Stimulated activated CD8-positive, alpha-beta memory T cell treated with anti-CD3 and anti-CD28 coated beads, Interleukin-7, amount 100 ng/mL, for 4 hours (primary cell): ENCODE results near the gene NAAA.
"Not testable (repeated sequence)": the region's sequence is repeated elsewhere in the genome, so short reads cannot be mapped to it uniquely, and the experiment has no call there.

Experiments
- DNase-seq, 2 donors: peaks; one replicate each; pipeline ENCODE4 v3.0.0-alpha.2; 2020; ENCODE audit warnings: low read depth in 2 of 2

NAAA gene

GRCh38 chr4:75919920-75920319 is 20.9 kb downstream of the NAAA start:
- DNase-seq, result no peak

GRCh38 chr4:75916091-75916661 is 24.6 kb downstream of the NAAA start:
- no peak for DNase-seq

GRCh38 chr4:75912968-75913367 is 27.8 kb downstream of the NAAA start:
- no peak for DNase-seq

- not testable (repeated sequence) for DNase-seq
These were observed 30.0 kb downstream of the NAAA start for GRCh38 chr4:75910831-75911230.

- DNase-seq, result no peak
These were observed 31.4 kb downstream of the NAAA start for GRCh38 chr4:75909405-75909804.

- DNase-seq, result no peak
These were observed 32.3 kb downstream of the NAAA start for GRCh38 chr4:75908555-75908954.

GRCh38 chr4:75907966-75908365 is 32.8 kb downstream of the NAAA start:
- no peak for DNase-seq

GRCh38 chr4:75904076-75904475 is 36.7 kb downstream of the NAAA start:
- no peak for DNase-seq

GRCh38 chr4:75902352-75902751 is 38.5 kb downstream of the NAAA start, which contains the start of gene PPEF2:
PPEF2 (minus strand) TSS chr4:75902452; CDS start chr4:75896325, 6,127 bp downstream.
- DNase-seq, result no peak

- no peak for DNase-seq
These were observed 42.3 kb downstream of the NAAA start for GRCh38 chr4:75898536-75898935.

GRCh38 chr4:75895744-75896314 is 45.0 kb downstream of the NAAA start:
- DNase-seq, result no peak

- no peak for DNase-seq
These were observed 48.3 kb downstream of the NAAA start for GRCh38 chr4:75892508-75892907.

GRCh38 chr4:75891611-75892010 is 49.2 kb downstream of the NAAA start:
- no peak for DNase-seq

- DNase-seq, result no peak
These were observed 51.1 kb downstream of the NAAA start for GRCh38 chr4:75889537-75890199.

- no peak for DNase-seq
These were observed 54.7 kb downstream of the NAAA start for GRCh38 chr4:75886104-75886503.

- no peak for DNase-seq
These were observed 59.3 kb downstream of the NAAA start for GRCh38 chr4:75881476-75881875.

GRCh38 chr4:75880278-75880677 is 60.5 kb downstream of the NAAA start:
- DNase-seq, result no peak

GRCh38 chr4:75878246-75878756 is 62.5 kb downstream of the NAAA start:
- DNase-seq, result no peak

- no peak for DNase-seq
These were observed 64.6 kb downstream of the NAAA start for GRCh38 chr4:75876218-75876617.

- no peak for DNase-seq
These were observed 71.7 kb downstream of the NAAA start for GRCh38 chr4:75869100-75869499.

- no peak for DNase-seq
These were observed 73.7 kb downstream of the NAAA start for GRCh38 chr4:75867130-75867529.
